K562 (cell line): Measurements from ENCODE around the gene REX1BD. TPM values are rescaled to one million over a fixed set of nuclear protein-coding genes. Genes with fewer than 3 reads are reported as not detected.

Source experiments
- ARID1B ChIP-seq: fragments of 450-650 bp; IDR thresholded peaks from 2 replicates; pipeline ENCODE4 v1.6.1; 2016; ENCODE audit warnings: antibody characterized with exemption, mild to moderate bottlenecking, inconsistent platforms
- ARID2 ChIP-seq: fragments of 450-650 bp; IDR thresholded peaks from 2 replicates; pipeline ENCODE4 v1.6.1; 2017; ENCODE audit warnings: antibody characterized with exemption, mild to moderate bottlenecking
- EP300 ChIP-seq: IDR thresholded peaks from 2 replicates; pipeline ENCODE4 v1.6.1; 2012; ENCODE audit warnings: low read length, improper control_type of control experiment
- ETV1 ChIP-seq: fragments of 450-650 bp; conservative IDR thresholded peaks from 2 replicates; pipeline ENCODE4 v1.6.1; 2016; ENCODE audit warnings: missing genetic modification characterization, control low read depth, low read depth, missing compliant biosample characterization
- FIP1L1 ChIP-seq: fragments of 200-400 bp; formaldehyde crosslinking; IDR thresholded peaks from 2 replicates; pipeline ENCODE4 v1.6.1; 2018; ENCODE audit warnings: mild to moderate bottlenecking, low read depth, low read length; ENCODE audit not compliant: poor library complexity, severe bottlenecking
- FOXA3 ChIP-seq, 2 experiments: fragments of 450-650 bp in 1 of 2; sonication (generic) in 1 of 2; formaldehyde crosslinking; IDR thresholded peaks in 1 of 2; conservative IDR thresholded peaks in 1 of 2; 2 replicates each; pipeline versions ENCODE4 v1.4.0 to v1.8.0; 2020 to 2022; ENCODE audit warnings: mild to moderate bottlenecking in 2 of 2, missing genetic modification reagents in 1 of 2
- GATA2 ChIP-seq: sonication (generic); formaldehyde crosslinking; IDR thresholded peaks from 2 replicates; pipeline ENCODE4 v1.4.0; 2020; ENCODE audit warnings: mild to moderate bottlenecking, missing genetic modification reagents
- JUN ChIP-seq, 2 experiments: sonication (generic) in 1 of 2; formaldehyde crosslinking in 1 of 2; IDR thresholded peaks; 2 replicates each; pipeline versions ENCODE4 v1.6.1 to v1.8.0; 2012 to 2022; ENCODE audit warnings: borderline replicate concordance in 2 of 2, mild to moderate bottlenecking in 2 of 2, improper control_type of control experiment in 1 of 2, low read depth in 1 of 2, low read length in 1 of 2, missing genetic modification reagents in 1 of 2
- KDM1A ChIP-seq, 2 experiments: fragments of 450-650 bp; IDR thresholded peaks; 2 replicates each; pipeline ENCODE4 v1.6.1; 2016; ENCODE audit warnings: mild to moderate bottlenecking in 2 of 2
- KDM2B ChIP-seq: fragments of 250-450 bp; sonication (Bioruptor Pico); IDR thresholded peaks from 2 replicates; pipeline ENCODE4 v1.8.0; 2021; ENCODE audit warnings: mild to moderate bottlenecking, moderate library complexity
- MBD2 ChIP-seq: sonication (generic); IDR thresholded peaks from 2 replicates; pipeline ENCODE4 v1.6.1; 2016; ENCODE audit warnings: low read depth, borderline replicate concordance
- MXI1 ChIP-seq: IDR thresholded peaks from 2 replicates; pipeline ENCODE4 v1.6.1; 2011; ENCODE audit warnings: low read depth, mild to moderate bottlenecking, improper control_type of control experiment, low read length
- NR3C1 ChIP-seq: sonication (generic); formaldehyde crosslinking; IDR thresholded peaks from 2 replicates; pipeline ENCODE4 v1.8.1; 2022; ENCODE audit warnings: missing genetic modification reagents
- PHF20 ChIP-seq: fragments of 450-650 bp; IDR thresholded peaks from 2 replicates; pipeline ENCODE4 v1.6.1; 2018; ENCODE audit not compliant: partially characterized antibody
- RUNX1 ChIP-seq: sonication (generic); IDR thresholded peaks from 2 replicates; pipeline ENCODE4 v1.6.1; 2016; ENCODE audit warnings: antibody characterized with exemption, low read depth
- SRSF9 ChIP-seq: fragments of 200-400 bp; formaldehyde crosslinking; IDR thresholded peaks from 2 replicates; pipeline ENCODE4 v1.6.1; 2017; ENCODE audit warnings: low read depth, low read length, borderline replicate concordance
- TEAD1 ChIP-seq, 2 experiments: fragments of 450-650 bp in 1 of 2; sonication (generic) in 1 of 2; formaldehyde crosslinking; IDR thresholded peaks; 2 replicates each; pipeline versions ENCODE4 v1.4.0 to v1.8.0; 2020 to 2022; ENCODE audit warnings: mild to moderate bottlenecking in 2 of 2, missing genetic modification reagents in 1 of 2
- THRA ChIP-seq: fragments of 450-650 bp; IDR thresholded peaks from 2 replicates; pipeline ENCODE4 v1.6.1; 2017; ENCODE audit warnings: mild to moderate bottlenecking, moderate library complexity
- TRIM28 ChIP-seq: fragments of 450-650 bp; IDR thresholded peaks from 2 replicates; pipeline ENCODE4 v1.6.1; 2017
- ZNF143 ChIP-seq: sonication (generic); formaldehyde crosslinking; IDR thresholded peaks from 2 replicates; pipeline ENCODE4 v1.9.0; 2022; ENCODE audit warnings: mild to moderate bottlenecking, missing genetic modification reagents
- ZNF212 ChIP-seq: fragments of 450-650 bp; formaldehyde crosslinking; IDR thresholded peaks from 2 replicates; pipeline ENCODE4 v1.4.0; 2020; ENCODE audit warnings: mild to moderate bottlenecking
- ZNF609 ChIP-seq: sonication (generic); formaldehyde crosslinking; IDR thresholded peaks from 2 replicates; pipeline ENCODE4 v1.8.1; 2023; ENCODE audit warnings: missing genetic modification reagents, mild to moderate bottlenecking, borderline replicate concordance
- ZNF785 ChIP-seq: fragments of 250-450 bp; sonication (Bioruptor Pico); IDR thresholded peaks from 2 replicates; pipeline ENCODE4 v1.4.0; 2020; ENCODE audit warnings: mild to moderate bottlenecking
- polyA plus RNA-seq, 8 experiments: library from polyadenylated mRNA; depleted of rRNA in 4 of 8; stranded (reverse) in 5 of 8; unstranded in 3 of 8; fragments of >200 nt; fragmentation: Nextera tagmentation in 2 of 8; fragmentation: Illumina TruSeq in 1 of 8; extraction: Ambion mirVana in 2 of 8; extraction: Trizol in 1 of 8; gene quantifications; 2 replicates each; pipeline versions ENCODE4 v1.2.1 to v1.2.3, GENCODE V29; 2011 to 2014; ENCODE audit warnings: inconsistent platforms in 1 of 8, missing spikeins in 1 of 8
- total RNA-seq, 7 experiments: library from RNA; depleted of rRNA in 6 of 7; stranded (reverse); fragments of >200 nt in 6 of 7; fragmentation: Illumina TruSeq in 2 of 7; extraction: Trizol in 2 of 7; gene quantifications; 2 replicates each; pipeline versions ENCODE4 v1.2.1 to v1.2.3, GENCODE V29; 2011 to 2021; ENCODE audit warnings: low replicate concordance in 1 of 7

The REX1BD gene
- total and polyA plus RNA-seq, 9 of the 15 experiments (the other 6 are each of a cell fraction or from before 2014, with no cell fraction given), result 1.9 to 136 (median 13.8) TPM

GRCh38 chr19:18571564-18572344 is 16.8 kb upstream of the REX1BD start, which contains the start of gene UBA52 (continued):
- no peak for TF ChIP-seq ARID2
- peak; percentile 41; the same call in 1 of the 2 replicates for TF ChIP-seq ZNF212 (CRISPR knock-in tag)
- TF ChIP-seq ZNF609 (CRISPR knock-in tag), result peak; percentile 60; the same call in 1 of the 2 replicates
- 0 out of 2 replicates have a peak, but pooled peaks have one; percentile 45 for TF ChIP-seq ZNF143
- no peak for TF ChIP-seq ARID1B
- TF ChIP-seq TRIM28, result no peak
- TF ChIP-seq KDM1A (IDR thresholded peaks at IDR 0.05), result no peak
- peak; percentile 87 for TF ChIP-seq MBD2
- TF ChIP-seq JUN (IDR thresholded peaks at IDR 0.05; ENCODE audit: borderline replicate concordance, low read depth, low read length), result peak; percentile 87; the same call in 1 of the 2 replicates
- TF ChIP-seq JUN (CRISPR knock-in tag; IDR thresholded peaks at IDR 0.05; ENCODE audit: borderline replicate concordance), result peak; percentile 51; the same call in 1 of the 2 replicates
- TF ChIP-seq FOXA3 (CRISPR knock-in tag; conservative IDR thresholded peaks at IDR 0.05 in 1 of 2, IDR thresholded peaks at IDR 0.05 in 1 of 2), result peak in 1 of 2 experiments; percentile 44; a peak in 2 of 4 replicates
- peak; percentile 99 for TF ChIP-seq MXI1
- TF ChIP-seq EP300, result peak; percentile 48; the same call in 1 of the 2 replicates
- no peak for TF ChIP-seq GATA2 (CRISPR knock-in tag)
- 0 out of 2 replicates have a peak, but pooled peaks have one; percentile 27 for TF ChIP-seq KDM2B
- no peak for TF ChIP-seq SRSF9
- no peak for TF ChIP-seq THRA
- peak; percentile 62 for TF ChIP-seq PHF20
- no peak for TF ChIP-seq RUNX1
- no peak for TF ChIP-seq NR3C1 (CRISPR knock-in tag)
- TF ChIP-seq TEAD1 (CRISPR knock-in tag; IDR thresholded peaks at IDR 0.05), result 0 out of 4 replicates have a peak, but pooled peaks of 1 of the 2 experiments have one; percentile 50
- TF ChIP-seq ZNF785, result no peak
- peak; percentile 95 for TF ChIP-seq ETV1 (tag)
- peak; percentile 90 for TF ChIP-seq FIP1L1
